ENCODE data around the gene GRK5.
"Not testable (repeated sequence)": the region's sequence is repeated elsewhere in the genome, so short reads cannot be mapped to it uniquely, and the experiment has no call there.

Gene GRK5

GRCh38 chr10:119225083-119225658 lies 17.8 kb downstream of the GRK5 start:
- TF ChIP-seq CTCF (conservative IDR thresholded peaks at IDR 0.05) = no peak

GRCh38 chr10:119227825-119228224 lies 20.5 kb downstream of the GRK5 start:
- H3K27ac ChIP-seq = no peak overlapping the region
- TF ChIP-seq CTCF (conservative IDR thresholded peaks at IDR 0.05) = no peak

More at GRCh38 chr10:119225083-119225658, 17.8 kb downstream of the GRK5 start:
- no peak overlapping the region for H3K27ac ChIP-seq

- H3K27ac ChIP-seq = no peak overlapping the region
- TF ChIP-seq CTCF (conservative IDR thresholded peaks at IDR 0.05) = no peak
Observed at GRCh38 chr10:119231654-119232053, 24.3 kb downstream of the GRK5 start.

GRCh38 chr10:119232439-119232838 lies 25.1 kb downstream of the GRK5 start:
- not testable (repeated sequence) for H3K27ac ChIP-seq

- no peak for TF ChIP-seq CTCF (conservative IDR thresholded peaks at IDR 0.05)
- no peak overlapping the region for H3K27ac ChIP-seq
Observed at GRCh38 chr10:119233123-119233820, 25.9 kb downstream of the GRK5 start.

- no peak overlapping the region for H3K27ac ChIP-seq
- TF ChIP-seq CTCF (conservative IDR thresholded peaks at IDR 0.05) = no peak
Observed at GRCh38 chr10:119233821-119234220, 26.4 kb downstream of the GRK5 start.

- no peak for TF ChIP-seq CTCF (conservative IDR thresholded peaks at IDR 0.05)
- no peak overlapping the region for H3K27ac ChIP-seq
Observed at GRCh38 chr10:119235356-119235755, 28.0 kb downstream of the GRK5 start.

- no peak for TF ChIP-seq CTCF (conservative IDR thresholded peaks at IDR 0.05)
- no peak overlapping the region for H3K27ac ChIP-seq
Observed at GRCh38 chr10:119237722-119238436, 30.5 kb downstream of the GRK5 start.
